ENCODE results near the gene CRTAC1.

The CRTAC1 gene

DNA sequence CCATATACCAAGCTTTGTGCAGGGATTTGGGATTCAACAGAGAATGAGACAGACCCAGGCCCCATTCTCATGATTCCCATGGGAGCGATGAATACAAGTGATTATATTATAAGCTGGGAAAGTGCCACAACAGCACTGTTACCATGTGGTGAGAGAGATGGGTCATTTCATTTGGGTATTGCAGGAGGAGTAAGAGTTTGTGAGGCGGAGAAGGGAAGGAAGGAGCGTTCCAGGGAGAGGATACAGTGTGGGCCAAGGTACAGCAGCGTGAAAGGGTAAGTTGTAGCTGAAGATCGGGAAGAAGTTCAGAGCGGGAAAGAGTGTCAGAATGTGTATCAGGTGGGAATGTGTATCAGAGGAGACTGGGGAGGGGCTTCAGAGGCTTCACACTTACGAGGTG, 142.3 kb downstream of the CRTAC1 start:
- Histone ChIP-seq H3K27ac (replicated peaks) (no peak overlapping the region), H3K4me3 (replicated peaks; ENCODE audit: insufficient read depth, low read length) (no peak overlapping the region), H3K27me3 (ENCODE audit: insufficient read depth, poor library complexity, severe bottlenecking) (no peaks in the 10 kb centered on the region)
- DNase-seq (ENCODE audit: low read depth in 1 of 2, low spot score in 1 of 2): no peak
- no peak for TF ChIP-seq GABPA (IDR thresholded peaks at IDR 0.05; ENCODE audit: low read depth)
- TF ChIP-seq SPI1 (IDR thresholded peaks at IDR 0.05; ENCODE audit: borderline replicate concordance, low read depth): no peak
- no peak for TF ChIP-seq POLR2AphosphoS5 (IDR thresholded peaks at IDR 0.05; ENCODE audit: low read depth)
- TF ChIP-seq, protein P1, sequence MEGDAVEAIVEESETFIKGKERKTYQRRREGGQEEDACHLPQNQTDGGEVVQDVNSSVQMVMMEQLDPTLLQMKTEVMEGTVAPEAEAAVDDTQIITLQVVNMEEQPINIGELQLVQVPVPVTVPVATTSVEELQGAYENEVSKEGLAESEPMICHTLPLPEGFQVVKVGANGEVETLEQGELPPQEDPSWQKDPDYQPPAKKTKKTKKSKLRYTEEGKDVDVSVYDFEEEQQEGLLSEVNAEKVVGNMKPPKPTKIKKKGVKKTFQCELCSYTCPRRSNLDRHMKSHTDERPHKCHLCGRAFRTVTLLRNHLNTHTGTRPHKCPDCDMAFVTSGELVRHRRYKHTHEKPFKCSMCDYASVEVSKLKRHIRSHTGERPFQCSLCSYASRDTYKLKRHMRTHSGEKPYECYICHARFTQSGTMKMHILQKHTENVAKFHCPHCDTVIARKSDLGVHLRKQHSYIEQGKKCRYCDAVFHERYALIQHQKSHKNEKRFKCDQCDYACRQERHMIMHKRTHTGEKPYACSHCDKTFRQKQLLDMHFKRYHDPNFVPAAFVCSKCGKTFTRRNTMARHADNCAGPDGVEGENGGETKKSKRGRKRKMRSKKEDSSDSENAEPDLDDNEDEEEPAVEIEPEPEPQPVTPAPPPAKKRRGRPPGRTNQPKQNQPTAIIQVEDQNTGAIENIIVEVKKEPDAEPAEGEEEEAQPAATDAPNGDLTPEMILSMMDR (IDR thresholded peaks at IDR 0.05; ENCODE audit: insufficient read depth, low read length): no peak
- TF ChIP-seq, protein P2, sequence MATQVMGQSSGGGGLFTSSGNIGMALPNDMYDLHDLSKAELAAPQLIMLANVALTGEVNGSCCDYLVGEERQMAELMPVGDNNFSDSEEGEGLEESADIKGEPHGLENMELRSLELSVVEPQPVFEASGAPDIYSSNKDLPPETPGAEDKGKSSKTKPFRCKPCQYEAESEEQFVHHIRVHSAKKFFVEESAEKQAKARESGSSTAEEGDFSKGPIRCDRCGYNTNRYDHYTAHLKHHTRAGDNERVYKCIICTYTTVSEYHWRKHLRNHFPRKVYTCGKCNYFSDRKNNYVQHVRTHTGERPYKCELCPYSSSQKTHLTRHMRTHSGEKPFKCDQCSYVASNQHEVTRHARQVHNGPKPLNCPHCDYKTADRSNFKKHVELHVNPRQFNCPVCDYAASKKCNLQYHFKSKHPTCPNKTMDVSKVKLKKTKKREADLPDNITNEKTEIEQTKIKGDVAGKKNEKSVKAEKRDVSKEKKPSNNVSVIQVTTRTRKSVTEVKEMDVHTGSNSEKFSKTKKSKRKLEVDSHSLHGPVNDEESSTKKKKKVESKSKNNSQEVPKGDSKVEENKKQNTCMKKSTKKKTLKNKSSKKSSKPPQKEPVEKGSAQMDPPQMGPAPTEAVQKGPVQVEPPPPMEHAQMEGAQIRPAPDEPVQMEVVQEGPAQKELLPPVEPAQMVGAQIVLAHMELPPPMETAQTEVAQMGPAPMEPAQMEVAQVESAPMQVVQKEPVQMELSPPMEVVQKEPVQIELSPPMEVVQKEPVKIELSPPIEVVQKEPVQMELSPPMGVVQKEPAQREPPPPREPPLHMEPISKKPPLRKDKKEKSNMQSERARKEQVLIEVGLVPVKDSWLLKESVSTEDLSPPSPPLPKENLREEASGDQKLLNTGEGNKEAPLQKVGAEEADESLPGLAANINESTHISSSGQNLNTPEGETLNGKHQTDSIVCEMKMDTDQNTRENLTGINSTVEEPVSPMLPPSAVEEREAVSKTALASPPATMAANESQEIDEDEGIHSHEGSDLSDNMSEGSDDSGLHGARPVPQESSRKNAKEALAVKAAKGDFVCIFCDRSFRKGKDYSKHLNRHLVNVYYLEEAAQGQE (IDR thresholded peaks at IDR 0.05; ENCODE audit: insufficient replicate concordance, low read depth): no peak

DNA sequence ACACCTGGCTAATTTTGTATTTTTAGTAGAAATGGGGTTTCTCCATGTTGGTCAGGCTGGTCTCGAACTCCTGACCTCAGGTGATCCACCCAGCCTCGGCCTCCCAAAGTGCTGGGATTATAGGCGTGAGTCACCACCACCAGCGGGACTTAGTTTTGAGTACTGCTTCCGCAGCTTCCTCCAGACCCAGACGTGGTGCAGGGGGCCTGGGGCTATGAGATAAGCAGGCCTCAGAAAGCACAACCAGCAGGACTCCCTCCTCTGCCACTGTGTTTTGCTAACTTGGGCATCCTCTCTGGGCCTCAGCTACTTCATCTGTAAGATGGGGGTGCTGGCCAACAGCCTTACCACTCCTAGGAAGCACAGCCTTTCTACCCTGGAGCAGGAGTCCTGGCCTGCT, 143.0 kb downstream of the CRTAC1 start:
- Histone ChIP-seq H3K27me3 (ENCODE audit: insufficient read depth, poor library complexity, severe bottlenecking) (no peaks in the 10 kb centered on the region), H3K27ac (replicated peaks) (no peak overlapping the region), H3K4me3 (replicated peaks; ENCODE audit: insufficient read depth, low read length) (no peak overlapping the region)
- DNase-seq (ENCODE audit: low read depth in 1 of 2, low spot score in 1 of 2): no peak
- TF ChIP-seq, protein P1 (IDR thresholded peaks at IDR 0.05; ENCODE audit: insufficient read depth, low read length): no peak
- TF ChIP-seq, protein P2 (IDR thresholded peaks at IDR 0.05; ENCODE audit: insufficient replicate concordance, low read depth): no peak
- TF ChIP-seq GABPA (IDR thresholded peaks at IDR 0.05; ENCODE audit: low read depth) (no peak), POLR2AphosphoS5 (IDR thresholded peaks at IDR 0.05; ENCODE audit: low read depth) (no peak), SPI1 (IDR thresholded peaks at IDR 0.05; ENCODE audit: borderline replicate concordance, low read depth) (no peak)

DNA sequence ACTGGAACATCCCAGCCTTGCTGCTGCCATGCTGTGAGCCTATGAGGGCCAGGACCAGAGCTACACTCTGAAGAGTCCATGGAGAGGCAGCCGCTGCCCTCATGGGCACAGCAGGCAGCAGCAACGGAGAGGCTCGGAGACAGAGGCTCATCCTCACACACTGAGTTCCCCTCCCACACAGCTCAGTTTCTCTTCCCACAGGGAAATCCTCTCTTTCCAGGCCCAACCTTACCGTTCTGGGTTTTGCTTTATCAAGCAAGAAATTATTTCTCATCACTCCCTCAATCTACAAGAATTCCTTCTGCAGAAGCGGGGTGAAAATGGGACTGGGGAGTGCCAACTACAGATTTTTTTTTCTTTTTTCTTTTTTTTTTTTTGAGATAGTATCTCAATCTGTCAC, 144.1 kb downstream of the CRTAC1 start:
- TF ChIP-seq, protein P2 (IDR thresholded peaks at IDR 0.05; ENCODE audit: insufficient replicate concordance, low read depth): no peak
- TF ChIP-seq SPI1 (IDR thresholded peaks at IDR 0.05; ENCODE audit: borderline replicate concordance, low read depth): no peak
- TF ChIP-seq, protein P1 (IDR thresholded peaks at IDR 0.05; ENCODE audit: insufficient read depth, low read length): no peak
- no peak for TF ChIP-seq POLR2AphosphoS5 (IDR thresholded peaks at IDR 0.05; ENCODE audit: low read depth)
- TF ChIP-seq GABPA (IDR thresholded peaks at IDR 0.05; ENCODE audit: low read depth): no peak
- no peak for DNase-seq (ENCODE audit: low read depth in 1 of 2, low spot score in 1 of 2)
- Histone ChIP-seq H3K27ac (replicated peaks) (no peak overlapping the region), H3K4me3 (replicated peaks; ENCODE audit: insufficient read depth, low read length) (no peak overlapping the region), H3K27me3 (ENCODE audit: insufficient read depth, poor library complexity, severe bottlenecking) (no peaks in the 10 kb centered on the region)

All from HL-60 (cell line).